Suprapubic skin (tissue), 3 donors: Measurements from ENCODE around the gene CHST11.

ENCODE experiments used
- CTCF ChIP-seq, 2 donors: fragments of 200-600 bp in 1 of 2; fragments of 450-650 bp in 1 of 2; sonication (generic) in 1 of 2; IDR thresholded peaks; one replicate each; pipeline ENCODE4 v1.5.1; 2016 to 2019; ENCODE audit warnings: antibody characterized with exemption in 2 of 2, mild to moderate bottlenecking in 1 of 2, moderate library complexity in 1 of 2
- EP300 ChIP-seq: sonication (generic); formaldehyde crosslinking; IDR thresholded peaks from one replicate; pipeline ENCODE4 v1.6.1; 2017; ENCODE audit warnings: antibody characterized with exemption
- POLR2A ChIP-seq, 2 donors: fragments of 450-650 bp; IDR thresholded peaks; one replicate each; pipeline ENCODE4 v1.6.1; 2017; ENCODE audit warnings: antibody characterized with exemption in 2 of 2, mild to moderate bottlenecking in 2 of 2, moderate library complexity in 2 of 2

DNA sequence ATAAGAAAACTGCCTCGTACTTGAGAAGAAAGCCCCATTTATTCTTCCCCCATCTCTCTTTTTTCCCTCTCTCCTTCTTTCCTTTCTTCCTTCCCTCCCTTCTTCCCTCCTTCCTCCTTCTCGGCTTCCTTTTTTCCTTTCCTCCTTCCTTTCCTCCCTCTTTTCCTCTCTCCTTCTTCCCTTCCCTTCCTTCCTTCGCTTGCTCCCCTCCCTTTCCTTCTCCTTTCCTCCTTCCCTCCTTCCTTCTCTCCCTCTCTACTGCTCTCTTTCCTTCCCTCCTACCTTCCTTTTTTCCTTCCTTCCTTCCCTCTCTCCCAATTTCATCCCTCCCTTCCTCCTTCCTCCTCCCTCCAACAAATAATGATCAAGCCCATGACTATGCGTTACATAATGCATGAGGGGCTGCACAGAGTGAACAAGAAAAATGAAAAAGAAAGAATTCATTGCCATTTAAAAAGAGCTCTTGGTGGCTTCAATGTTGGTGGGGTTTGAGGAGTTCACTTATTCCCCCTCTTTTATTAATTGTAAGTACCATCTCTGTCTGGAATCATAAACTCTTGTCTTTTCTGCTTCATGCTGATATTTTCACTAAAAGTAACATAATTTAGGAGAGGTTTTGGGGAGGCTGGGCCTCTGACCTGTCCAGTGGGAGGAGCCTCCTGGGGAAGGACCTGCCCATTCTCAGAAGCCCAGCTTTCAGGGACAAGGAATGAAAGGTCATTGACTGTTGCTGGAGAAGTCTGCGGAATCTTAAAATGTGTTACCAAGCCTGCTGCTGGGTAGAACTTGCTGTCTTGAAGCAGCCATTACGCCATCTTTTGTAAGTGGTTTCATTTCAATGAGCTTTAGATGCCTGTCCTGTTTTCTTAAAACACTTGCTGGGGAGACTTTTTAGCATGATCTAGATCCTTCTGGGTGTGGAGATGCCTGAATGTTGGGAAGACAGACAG lies 144.3 kb downstream of the CHST11 start:
- TF ChIP-seq POLR2A (IDR thresholded peaks at IDR 0.05) (no peak), CTCF (IDR thresholded peaks at IDR 0.05) (no peak), EP300 (no peak)
